GM19035 (cell line): Measurements from ENCODE around the gene ANGPTL2.

Experiments used
- ATAC-seq: cut with Tn5 transposase; IDR thresholded peaks from one replicate; pipeline ENCODE4 v1.9.1; 2021; ENCODE audit not compliant: unreplicated experiment

Gene ANGPTL2

DNA sequence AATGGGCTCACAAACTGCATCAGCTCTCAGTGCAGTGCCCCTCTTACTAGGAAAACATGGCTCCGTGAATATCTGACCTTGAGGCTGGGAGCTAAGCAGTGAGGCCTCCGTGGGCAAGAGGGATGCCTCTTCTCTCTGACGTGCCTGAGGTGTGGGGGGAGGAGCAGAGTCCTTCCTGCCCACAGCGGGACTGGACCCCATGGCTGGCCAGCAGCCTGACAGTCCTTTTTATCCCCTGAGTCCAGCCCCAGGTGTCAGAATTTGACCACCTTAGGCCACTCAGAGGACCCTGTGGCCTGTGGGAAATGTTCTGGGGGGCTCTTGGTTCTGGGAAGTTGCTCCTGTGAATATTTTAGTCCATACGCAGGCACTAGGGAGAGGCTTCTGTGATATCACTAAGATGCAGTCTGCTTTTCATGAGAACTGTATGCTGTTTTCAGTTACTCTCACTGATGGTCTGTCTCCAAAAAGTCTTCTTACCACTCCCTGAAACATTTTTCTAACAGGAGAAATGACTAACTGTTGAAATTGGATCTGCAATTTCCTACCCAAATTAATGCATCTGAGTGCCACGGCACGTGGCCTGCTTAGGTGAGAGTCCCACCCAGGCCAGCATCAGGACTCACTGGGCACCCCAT is 23.4 kb downstream of the ANGPTL2 start:
- ATAC-seq, result no peak

DNA sequence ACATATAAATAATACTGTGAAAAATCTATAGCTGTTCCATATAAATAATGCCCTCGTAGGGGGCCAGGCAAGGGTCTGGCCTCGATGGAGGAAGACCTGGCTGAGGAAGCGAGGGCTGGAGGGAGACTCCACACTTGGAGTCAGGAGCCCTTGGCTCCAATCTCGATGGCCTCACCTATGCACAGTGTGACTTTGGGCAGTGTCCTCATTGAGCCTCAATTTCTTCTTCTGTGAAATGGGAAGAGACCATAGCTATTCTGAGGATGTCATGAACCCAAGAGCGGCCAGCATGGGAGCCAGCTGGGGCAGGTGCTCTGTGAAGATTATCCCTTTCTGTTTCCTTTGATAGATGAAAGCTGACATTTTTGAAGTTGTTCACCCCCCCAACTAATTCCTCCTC is 24.8 kb downstream of the ANGPTL2 start:
- ATAC-seq, result no peak

DNA sequence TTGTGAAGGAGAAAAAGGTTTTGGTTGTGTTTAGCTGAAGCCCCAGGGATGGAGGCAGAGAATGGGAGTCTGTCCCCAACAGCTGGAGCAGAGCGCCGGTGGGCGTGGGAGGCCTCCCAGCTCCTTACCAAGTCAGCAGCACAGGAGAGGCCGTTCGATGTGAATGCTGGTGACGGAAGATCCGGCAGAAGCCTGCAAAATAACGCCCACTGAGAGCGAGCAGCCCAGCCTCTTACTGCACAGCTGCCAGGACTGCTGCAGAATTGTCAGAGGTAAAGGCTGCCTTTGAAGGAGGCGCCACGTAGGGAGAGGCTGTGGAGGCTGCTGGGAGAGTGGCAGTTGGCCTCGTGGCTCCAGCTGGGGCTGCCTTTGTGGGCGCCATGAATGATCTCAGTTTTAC is 26.2 kb downstream of the ANGPTL2 start:
- ATAC-seq, result no peak

DNA sequence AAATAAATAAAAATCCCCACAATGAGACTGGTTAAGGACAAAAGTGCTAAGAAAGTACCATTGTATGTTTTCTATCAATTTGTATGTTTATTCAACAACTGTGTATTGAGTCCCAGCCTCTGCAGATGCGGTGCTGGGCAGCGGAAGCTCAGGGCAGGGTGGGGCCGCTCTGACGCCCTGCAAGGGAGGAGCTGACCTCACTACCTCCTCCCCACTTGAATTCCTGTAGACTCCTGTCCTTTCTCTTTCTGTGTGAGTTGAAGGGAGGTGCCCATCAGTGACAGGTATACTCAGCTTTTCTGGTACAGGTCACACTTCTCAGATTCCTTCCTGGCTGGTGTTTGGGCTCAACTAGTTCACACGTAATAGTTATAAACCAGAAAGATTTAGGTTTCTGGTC is 27.0 kb downstream of the ANGPTL2 start:
- ATAC-seq, result no peak

DNA sequence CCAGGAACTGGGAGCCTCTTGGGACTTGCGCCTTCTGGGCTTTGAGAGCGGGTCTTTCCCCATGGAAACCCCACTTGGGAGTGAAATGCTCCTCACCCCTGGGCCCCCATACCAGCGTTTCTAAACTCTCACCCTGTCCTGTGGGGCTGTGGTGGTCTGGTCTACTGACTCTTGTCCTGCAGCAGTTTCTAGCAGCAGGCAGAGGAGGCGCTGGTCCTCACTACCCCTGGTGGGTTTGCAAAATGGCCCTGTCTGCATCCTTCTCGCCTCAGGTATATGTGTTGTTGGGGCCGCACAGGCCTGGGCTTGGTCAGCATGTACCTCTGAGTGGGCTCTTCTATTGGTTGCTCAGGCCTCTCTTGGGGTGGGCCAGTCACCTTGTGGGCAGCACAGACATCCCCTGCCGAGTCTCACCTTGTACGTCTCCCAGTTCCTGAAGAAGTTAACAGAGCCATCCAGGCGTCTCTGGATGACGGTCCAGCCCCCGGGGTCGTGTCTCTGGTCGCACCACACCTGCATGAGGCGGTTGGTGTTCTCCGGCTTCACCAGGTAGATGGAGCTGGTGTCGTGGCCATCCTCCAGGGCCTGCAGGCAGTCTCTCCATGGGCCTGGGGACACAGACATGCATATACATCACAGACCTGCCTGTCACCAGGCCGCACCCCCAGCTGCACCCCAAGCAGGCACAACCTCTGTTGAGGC is 29.0 kb downstream of the ANGPTL2 start:
- no peak for ATAC-seq

DNA sequence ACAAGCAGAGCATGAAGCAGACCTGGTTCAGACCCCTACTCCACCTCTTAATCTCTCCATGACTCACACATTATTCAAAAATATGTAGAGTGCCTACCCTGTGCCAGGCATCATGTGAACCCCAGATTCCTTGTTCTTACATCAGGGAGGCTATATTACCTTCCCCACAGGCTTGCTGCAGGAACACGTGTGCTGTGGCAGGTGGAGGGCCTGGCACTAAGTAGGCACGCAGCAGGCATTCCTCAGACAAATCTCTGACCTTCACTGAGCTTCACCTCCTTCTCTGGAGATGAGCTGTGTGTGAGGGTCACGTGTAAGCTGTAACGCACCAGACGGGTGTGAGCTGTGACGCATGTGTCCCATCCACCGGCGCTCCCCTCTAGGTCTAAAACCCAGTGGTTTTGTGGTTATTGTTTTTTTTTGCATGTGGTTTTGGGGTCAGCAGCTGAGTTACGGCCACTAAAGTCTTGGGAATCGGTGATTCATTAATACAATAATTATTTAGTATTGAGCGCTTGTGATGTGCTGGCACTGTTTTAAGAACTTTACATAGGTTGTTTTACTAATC is 30.3 kb downstream of the ANGPTL2 start:
- no peak for ATAC-seq

DNA sequence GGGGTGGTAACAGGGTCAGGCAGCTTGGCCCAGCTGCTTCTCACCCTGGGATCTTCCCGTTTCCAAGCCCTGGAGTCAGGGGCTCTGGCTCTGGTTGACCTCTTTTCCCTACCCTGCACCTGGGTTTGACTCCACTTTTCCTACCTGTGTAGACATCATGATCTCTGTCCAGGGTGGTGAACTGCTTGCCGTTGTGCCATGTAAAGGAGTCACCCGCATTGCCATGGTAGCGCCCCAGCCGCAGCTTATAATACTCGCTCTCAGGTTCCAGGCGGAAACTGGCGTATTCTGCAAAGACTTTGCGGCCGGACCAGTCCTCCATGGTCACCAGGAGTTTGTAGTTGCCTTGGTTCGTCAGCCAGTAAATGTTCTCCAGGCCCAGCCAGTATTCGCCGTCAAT is 30.9 kb downstream of the ANGPTL2 start:
- no peak for ATAC-seq

DNA sequence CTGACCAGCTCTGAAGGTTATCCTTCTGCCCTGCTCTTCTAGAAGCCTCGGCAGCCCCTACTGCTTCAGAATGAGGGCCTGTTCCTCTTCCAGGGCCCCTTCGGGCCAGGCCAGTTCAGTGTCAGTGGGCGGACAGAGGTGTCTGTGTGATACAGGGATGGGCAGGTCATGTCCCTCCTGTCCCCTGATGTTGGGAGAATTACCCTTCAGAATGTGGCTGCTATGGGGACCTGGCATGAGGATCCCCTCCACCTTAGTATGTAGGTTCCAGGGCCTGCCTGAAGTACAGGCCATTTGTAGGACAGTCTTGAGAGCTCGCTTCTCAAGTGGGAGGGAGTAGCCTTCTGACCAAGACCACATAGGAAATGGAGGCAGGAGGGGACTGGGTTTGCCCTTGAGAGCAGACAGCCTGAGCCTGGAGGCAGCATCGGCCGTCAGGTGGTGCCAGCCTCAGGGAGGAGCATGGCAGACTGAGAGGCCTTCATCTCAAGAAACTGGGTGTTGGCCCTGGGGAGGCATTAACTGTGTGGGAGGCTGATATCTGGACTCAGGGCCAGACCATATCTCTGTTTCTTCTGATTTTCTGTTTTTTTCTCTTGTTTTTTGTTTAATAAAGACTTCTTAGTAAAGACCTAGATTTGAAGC is 32.0 kb downstream of the ANGPTL2 start:
- no peak for ATAC-seq

DNA sequence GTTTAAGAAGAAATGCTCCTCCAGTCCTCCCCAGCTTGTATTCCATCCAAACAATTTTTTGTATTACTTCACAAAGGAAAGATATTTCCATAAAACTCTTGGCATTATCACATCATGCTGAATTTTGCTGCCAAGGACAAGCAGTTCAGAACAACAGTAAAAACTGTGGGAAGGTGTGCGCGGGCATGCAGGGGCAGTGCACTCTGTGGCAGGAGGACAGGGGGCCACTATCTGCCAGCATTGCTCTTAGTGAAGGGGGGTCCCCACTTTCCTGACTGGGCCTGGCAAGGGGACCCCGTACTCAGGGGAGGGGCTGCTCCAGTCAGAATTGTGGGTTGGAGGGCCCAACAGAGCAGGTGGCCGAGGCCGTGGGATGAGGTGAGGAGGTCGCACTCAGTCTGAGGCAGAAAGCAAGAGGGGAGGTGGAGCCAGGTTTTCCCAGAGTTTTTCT is 32.8 kb downstream of the ANGPTL2 start:
- no peak for ATAC-seq

DNA sequence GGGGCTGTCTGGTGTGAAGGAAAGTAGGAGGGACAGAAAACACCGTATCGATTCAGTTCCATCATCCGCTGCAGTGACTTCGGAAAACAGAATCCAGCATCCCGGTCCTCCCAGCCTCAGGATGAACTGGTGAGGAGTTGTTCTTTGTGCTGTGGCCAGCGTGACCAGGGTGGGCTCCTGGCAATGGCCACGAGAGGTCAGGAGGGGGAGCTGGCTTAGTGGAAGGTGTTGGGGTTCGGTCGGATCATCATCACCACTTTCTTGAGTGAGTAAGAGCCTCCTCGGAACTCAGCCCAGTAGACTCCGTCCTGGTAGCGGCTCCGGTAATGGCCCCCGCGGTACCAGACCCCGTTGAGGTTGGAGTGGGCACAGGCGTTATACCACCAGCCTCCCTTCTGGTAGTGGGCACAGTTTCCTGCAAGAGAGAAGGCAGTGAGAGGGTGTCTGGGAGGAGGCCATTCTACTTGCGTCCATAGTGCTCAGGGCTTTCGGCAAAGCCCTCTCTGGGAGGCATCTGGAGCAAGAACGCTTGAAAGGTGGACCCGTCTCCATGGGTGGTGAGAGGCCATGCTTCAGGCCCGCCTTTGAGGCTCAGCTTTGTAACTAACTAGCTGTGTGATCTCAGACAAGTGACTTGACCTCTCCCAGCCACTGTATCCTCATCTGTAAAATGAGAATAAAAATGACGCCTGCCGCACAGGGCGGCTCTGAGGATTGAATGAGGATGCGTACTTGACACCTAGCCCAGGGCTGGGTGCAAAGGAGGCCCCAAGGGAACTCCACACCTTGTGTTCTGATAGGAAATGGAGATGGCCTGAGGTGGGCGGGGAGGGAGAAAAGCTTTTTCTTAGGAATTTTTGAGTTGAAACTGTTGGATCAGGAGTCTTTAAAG is 33.5 kb downstream of the ANGPTL2 start:
- no peak for ATAC-seq

DNA sequence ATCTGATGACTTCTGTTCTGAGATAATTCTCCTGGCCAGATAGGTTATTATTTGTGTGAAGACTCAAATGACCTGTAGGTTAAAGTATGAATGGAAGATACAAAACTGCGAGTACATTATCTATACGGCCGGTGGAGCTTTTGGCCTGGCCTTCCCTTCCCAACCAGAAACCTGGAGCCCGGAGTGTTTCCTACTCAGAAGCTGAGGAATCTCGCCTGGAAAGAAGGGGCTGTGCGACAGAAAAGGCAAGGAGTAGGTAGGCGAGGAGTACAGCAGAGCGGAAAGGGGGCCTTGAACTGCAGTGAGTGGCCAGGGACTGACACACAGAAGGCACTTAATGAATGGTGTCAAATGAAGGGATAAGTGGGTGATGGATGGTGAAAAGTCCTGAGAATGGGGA is 34.6 kb downstream of the ANGPTL2 start:
- no peak for ATAC-seq

DNA sequence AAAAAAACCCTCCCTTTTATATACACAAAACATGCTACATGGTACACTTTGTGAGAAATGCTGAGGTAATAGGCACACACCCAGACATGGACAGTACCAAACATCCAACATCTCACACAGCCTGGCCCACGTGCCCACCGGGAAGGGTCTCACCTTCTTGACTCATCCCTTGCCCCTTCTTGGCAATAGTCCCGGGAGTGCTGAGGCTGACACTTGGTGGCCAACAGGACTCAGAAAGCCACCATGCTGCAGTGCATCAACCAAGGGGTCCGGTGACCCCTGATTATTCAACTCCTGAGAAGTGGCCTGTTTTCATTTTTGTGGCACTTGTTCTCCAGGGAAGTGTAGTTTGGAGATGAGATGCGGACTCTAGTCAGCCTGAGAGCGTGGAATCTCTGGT is 35.0 kb downstream of the ANGPTL2 start:
- no peak for ATAC-seq

DNA sequence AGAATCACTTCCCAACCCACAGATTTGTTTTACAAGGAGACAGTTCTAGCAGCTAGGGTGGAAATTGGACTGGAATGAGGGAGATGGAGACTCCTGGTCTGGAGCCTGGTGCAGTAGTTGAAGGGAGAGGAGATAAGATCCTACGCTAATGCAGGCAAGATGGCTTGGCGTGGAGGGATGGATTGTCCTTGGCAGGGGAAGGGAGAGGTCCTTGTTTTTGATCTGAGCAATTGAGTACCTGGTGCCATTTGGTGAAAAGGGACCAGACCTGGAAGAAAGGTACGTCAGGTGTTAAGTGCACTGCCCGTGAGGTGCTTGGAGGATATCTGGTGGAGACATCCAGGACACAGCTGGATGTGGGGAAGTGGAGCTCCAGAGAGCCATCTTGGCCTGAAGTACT is 35.7 kb downstream of the ANGPTL2 start:
- no peak for ATAC-seq

DNA sequence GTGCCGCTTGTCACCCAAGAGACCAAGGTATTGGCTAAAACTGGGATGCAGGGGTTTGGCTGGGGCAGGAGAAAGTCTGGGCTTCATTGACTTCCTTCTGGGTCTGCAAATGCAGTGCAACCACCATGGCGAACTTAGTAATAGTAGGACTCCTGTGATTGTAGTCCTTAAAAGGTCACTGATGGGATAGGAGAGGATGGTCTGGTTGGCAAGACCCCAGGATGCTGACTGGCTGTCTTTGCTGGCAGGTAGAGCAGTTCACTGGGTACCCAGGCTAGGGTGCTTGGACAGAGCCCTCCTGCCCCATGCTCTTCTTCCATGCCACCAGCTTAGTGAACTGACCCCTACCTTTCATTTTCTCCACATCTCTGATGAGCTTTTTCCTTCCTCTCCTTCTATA is 37.2 kb downstream of the ANGPTL2 start:
- no peak for ATAC-seq

DNA sequence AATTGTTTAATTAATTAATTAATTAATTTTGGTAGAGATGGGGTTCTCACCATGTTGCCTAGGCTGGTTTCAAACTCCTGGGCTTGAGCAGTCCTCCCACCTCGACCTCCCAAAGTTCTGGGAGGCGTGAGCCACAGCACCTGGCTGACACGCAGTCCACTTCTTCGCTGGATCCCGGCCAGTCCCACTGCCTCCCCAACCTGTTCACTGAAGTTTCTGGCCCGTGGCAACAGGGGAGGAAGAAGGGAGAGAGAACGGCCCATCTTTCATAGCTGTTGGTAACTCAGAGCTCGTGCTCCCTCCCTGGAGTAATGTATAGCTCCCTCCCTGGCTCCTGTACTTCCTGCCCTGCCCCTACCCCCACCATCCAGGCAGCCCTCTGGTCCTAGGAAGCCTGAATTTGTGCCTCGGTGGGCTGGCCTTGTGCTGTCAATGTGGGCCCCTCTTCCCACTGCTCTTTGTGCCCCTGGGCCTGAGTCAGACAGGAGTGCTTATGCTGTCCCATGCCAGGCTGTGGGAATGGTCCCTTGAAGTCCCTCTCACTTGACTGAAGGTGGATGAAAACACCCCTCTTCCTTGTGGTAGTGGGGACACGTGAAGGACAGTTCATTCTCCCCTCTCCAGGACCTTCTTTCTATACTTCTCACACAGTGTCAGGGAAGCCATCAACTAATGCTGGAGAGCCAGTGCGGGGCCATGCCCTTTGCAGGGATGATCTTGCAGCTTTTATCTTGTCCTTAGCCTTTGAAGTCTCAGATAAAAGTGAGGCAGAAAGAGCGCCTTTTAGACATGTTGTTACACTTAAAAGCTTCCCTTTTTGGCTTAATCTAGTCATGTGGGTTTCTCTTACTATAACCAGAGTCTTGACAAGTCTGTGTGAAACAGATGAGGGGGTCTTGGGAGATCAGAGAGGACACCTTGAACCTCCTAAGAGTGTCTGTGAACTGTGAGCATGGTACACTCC is 38.1 kb downstream of the ANGPTL2 start:
- ATAC-seq, result no peak

DNA sequence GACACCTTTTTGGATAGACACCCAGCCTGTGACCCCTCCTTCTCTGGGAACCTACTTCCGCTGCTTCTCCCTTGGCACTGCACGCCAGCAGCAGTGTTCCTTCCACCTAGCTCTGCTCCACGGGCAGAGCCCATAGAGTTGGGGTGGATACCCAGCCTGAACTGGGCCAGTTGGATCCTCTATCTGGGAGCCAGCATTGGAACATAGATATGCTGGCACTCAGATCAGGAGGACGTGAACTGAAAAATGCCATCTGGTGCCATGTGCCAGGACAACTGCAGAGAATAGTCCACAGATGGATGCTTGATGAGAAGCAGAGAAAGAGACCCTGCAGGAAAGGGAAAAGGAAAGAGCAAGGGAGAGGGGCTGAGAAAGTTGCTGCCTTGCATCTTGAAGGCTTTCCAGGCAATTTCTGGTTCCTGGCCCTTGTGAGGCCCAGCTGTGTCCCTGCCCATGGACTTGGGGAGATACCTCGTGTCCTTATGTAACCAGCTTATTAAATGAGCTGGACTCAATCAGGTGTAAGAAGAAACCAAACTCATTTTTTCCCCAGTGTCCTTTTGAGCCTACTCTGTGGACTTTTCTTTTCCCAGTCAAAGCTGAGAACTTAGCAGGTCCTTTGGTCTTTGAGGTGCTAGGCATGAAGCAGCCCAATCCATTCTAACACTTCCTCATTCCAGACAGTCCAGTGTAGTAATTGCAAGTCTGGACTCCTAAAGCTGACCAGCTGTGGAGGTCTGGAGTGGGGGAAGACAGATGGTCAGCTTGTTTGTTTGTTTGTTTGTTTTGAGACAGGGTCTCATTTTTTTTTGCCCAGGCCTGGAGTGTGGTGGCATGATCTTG is 39.1 kb downstream of the ANGPTL2 start:
- ATAC-seq, result no peak

DNA sequence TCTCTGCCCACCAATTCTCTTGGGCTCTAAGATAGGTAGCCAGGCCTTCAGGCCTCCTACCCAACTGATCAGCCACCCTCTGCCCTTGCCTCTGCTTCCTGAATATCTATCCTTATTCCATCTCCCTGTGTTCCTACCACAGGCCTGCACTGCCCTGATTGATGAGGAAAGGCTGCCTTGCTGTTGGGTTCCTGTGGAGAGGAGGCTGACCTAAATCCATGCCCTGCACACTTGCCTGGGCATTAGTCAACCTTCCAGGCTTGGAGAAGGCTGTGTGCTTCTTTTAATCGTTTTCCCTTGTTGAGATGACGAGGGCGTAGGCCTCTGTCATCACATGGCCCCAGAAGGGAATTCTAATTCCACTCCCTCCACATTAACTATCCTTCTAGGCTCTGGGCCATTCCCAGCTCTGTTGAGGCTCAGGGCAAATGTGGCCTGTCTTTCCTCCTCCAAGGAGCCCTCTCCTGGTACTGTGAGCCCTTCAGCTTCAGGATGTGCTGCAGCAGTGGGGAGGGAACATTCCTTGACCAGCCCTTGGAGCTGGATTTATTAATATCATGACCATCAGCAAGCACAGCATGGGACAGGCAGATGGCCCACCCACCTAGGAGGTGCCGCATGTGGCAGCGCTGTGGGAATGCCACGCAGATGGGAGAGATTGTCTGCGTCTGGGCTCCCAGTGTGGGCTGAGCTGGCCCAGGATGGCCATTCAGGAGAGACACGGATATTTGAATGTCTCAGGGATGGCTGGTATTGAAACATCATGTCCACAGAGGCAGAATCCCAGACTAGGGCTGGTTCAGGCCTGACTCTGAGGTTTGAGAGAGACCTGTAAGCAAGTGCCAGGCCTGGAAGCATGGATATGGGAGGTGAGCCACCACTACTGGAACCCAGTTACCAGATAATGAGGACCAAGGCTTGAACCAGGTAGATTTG is 40.9 kb downstream of the ANGPTL2 start:
- no peak for ATAC-seq
